ENCODE results near the gene TST.

TST gene

DNA sequence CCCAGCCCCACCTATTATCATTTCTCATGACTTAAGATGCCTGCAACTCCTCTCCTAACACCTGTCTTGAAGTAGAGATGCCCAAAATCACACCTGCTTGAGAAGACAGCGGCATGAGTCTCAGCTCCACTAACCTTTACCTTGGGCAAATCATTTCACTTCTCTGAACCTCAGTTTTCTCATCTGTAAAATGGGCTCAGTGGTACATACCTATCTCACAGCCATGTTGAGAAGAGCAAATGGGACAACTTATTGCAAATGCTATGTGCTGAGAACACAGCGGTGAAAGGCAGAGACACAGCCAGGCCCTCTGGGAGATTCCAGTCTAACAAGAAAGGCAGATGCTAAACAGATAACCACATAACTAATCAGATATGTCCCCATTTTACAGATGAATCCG lies 7.8 kb downstream of the TST start:
- no peak for TF ChIP-seq TAF1 (IDR thresholded peaks at IDR 0.05; ENCODE audit: borderline replicate concordance, insufficient read depth, low read length)
- no peak for TF ChIP-seq POLR2AphosphoS5 (IDR thresholded peaks at IDR 0.05; ENCODE audit: low read depth, low read length)
- TF ChIP-seq, protein P1, sequence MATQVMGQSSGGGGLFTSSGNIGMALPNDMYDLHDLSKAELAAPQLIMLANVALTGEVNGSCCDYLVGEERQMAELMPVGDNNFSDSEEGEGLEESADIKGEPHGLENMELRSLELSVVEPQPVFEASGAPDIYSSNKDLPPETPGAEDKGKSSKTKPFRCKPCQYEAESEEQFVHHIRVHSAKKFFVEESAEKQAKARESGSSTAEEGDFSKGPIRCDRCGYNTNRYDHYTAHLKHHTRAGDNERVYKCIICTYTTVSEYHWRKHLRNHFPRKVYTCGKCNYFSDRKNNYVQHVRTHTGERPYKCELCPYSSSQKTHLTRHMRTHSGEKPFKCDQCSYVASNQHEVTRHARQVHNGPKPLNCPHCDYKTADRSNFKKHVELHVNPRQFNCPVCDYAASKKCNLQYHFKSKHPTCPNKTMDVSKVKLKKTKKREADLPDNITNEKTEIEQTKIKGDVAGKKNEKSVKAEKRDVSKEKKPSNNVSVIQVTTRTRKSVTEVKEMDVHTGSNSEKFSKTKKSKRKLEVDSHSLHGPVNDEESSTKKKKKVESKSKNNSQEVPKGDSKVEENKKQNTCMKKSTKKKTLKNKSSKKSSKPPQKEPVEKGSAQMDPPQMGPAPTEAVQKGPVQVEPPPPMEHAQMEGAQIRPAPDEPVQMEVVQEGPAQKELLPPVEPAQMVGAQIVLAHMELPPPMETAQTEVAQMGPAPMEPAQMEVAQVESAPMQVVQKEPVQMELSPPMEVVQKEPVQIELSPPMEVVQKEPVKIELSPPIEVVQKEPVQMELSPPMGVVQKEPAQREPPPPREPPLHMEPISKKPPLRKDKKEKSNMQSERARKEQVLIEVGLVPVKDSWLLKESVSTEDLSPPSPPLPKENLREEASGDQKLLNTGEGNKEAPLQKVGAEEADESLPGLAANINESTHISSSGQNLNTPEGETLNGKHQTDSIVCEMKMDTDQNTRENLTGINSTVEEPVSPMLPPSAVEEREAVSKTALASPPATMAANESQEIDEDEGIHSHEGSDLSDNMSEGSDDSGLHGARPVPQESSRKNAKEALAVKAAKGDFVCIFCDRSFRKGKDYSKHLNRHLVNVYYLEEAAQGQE (IDR thresholded peaks at IDR 0.05; ENCODE audit: insufficient read depth in 1 of 2, low read depth in 2 of 2, low read length in 2 of 2) = no peak

GRCh38 chr22:37010976-37011375 lies 8.3 kb downstream of the TST start:
- TF ChIP-seq SIN3A (IDR thresholded peaks at IDR 0.05; ENCODE audit: borderline replicate concordance, insufficient read depth, low read length) = no peak
- TF ChIP-seq POLR2AphosphoS5 (IDR thresholded peaks at IDR 0.05; ENCODE audit: low read depth, low read length) = no peak
- TF ChIP-seq, protein P1 (IDR thresholded peaks at IDR 0.05; ENCODE audit: insufficient read depth in 1 of 2, low read depth in 2 of 2, low read length in 2 of 2) = no peak
- no peak for TF ChIP-seq FOXP2 (optimal IDR thresholded peaks at IDR 0.05; ENCODE audit: borderline replicate concordance, extremely low read depth, extremely low read length, insufficient read depth)
- no peak for TF ChIP-seq TAF1 (IDR thresholded peaks at IDR 0.05; ENCODE audit: borderline replicate concordance, insufficient read depth, low read length)

GRCh38 chr22:37010174-37010573 lies 9.1 kb downstream of the TST start:
- TF ChIP-seq FOXP2 (optimal IDR thresholded peaks at IDR 0.05; ENCODE audit: borderline replicate concordance, extremely low read depth, extremely low read length, insufficient read depth) (no peak), SIN3A (IDR thresholded peaks at IDR 0.05; ENCODE audit: borderline replicate concordance, insufficient read depth, low read length) (no peak), POLR2AphosphoS5 (IDR thresholded peaks at IDR 0.05; ENCODE audit: low read depth, low read length) (no peak)

DNA sequence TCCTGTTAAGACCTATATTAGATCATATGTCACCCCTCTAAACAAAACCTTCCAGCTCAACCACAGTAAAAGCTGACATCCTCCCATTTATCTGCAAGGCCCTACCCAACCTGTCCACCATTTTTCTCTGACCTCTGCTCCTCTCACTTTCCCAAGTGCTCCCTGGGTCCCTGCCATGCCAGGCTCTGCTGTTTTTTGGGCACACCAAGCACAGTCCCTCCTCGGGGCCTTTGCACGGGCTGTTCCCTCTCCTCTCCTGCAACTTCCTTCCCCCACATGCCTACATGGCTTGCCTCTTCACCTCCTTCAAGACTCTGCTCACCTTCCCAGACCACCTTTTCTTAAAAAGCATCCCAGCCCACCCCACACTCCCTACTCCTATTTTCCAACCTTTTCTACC lies 9.8 kb downstream of the TST start:
- TF ChIP-seq TAF1 (IDR thresholded peaks at IDR 0.05; ENCODE audit: borderline replicate concordance, insufficient read depth, low read length) (no peak), FOXP2 (optimal IDR thresholded peaks at IDR 0.05; ENCODE audit: borderline replicate concordance, extremely low read depth, extremely low read length, insufficient read depth) (no peak)

DNA sequence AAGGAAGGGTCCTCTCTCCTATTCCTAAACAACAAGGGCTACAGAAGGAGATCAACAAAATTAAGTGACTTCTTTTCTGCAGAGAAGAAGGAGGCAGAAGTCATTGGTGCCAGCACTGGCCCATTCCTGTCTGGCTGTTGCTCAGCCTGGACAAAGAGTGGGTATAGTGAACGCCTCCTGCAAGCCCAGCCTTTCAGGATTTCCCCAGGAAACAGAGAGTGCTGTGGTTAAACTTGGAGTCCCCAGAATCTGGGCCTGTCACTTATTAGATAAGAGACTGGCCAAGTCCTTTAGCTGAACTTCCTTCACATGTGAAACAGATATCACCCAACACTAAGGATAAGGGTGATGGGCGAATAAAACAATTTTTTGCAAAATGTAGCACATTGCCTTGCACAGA lies 10.9 kb downstream of the TST start:
- TF ChIP-seq SIN3A (IDR thresholded peaks at IDR 0.05; ENCODE audit: borderline replicate concordance, insufficient read depth, low read length) (no peak), TAF1 (IDR thresholded peaks at IDR 0.05; ENCODE audit: borderline replicate concordance, insufficient read depth, low read length) (no peak), POLR2AphosphoS5 (IDR thresholded peaks at IDR 0.05; ENCODE audit: low read depth, low read length) (no peak)
- TF ChIP-seq, protein P1 (IDR thresholded peaks at IDR 0.05; ENCODE audit: insufficient read depth in 1 of 2, low read depth in 2 of 2, low read length in 2 of 2) = no peak

DNA sequence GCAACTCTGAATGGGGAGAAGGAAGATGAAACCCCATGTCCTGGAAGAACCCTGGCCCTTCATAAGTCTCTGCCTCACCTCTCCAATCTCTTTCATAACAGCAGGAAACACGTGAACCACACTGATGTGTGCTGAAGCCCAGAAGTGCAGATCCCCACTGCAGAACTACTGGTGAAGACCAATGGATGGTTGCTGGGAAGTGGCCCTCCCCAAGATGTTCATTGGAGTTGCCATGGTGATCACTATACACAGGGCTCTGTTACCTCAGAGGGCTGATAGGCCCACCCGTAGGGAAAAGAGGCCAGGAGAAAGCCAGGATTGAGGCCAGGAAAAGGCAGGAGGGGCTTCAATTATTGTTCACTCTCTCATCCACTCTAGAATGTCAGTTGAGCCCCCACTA lies 11.6 kb downstream of the TST start:
- TF ChIP-seq FOXP2 (optimal IDR thresholded peaks at IDR 0.05; ENCODE audit: borderline replicate concordance, extremely low read depth, extremely low read length, insufficient read depth) (no peak), POLR2AphosphoS5 (IDR thresholded peaks at IDR 0.05; ENCODE audit: low read depth, low read length) (no peak), SIN3A (IDR thresholded peaks at IDR 0.05; ENCODE audit: borderline replicate concordance, insufficient read depth, low read length) (no peak), TAF1 (IDR thresholded peaks at IDR 0.05; ENCODE audit: borderline replicate concordance, insufficient read depth, low read length) (no peak)
- TF ChIP-seq, protein P1 (IDR thresholded peaks at IDR 0.05; ENCODE audit: insufficient read depth in 1 of 2, low read depth in 2 of 2, low read length in 2 of 2) = no peak
